Measurements from ENCODE around the gene FBXO44. TPM values are rescaled to one million over a fixed set of nuclear protein-coding genes. Genes with fewer than 3 reads are reported as not detected.
"Not testable (repeated sequence)": the region's sequence is repeated elsewhere in the genome, so short reads cannot be mapped to it uniquely, and the experiment has no call there.

Gene FBXO44
- total RNA-seq, 1 donor from 2014 or later, result 18.4 TPM

GRCh38 chr1:11640944-11641343 is 13.7 kb upstream of the FBXO44 start:
- Histone ChIP-seq H3K4me3 (no peak overlapping the region), H3K27ac (no peak overlapping the region), H3K36me3 (no peaks in the 10 kb centered on the region), H3K27me3 (ENCODE audit: low read depth) (peaks cover 20% of the 10 kb centered on the region), H3K4me1 (no peaks in the 10 kb centered on the region), H3K9me3 (no peaks in the 10 kb centered on the region)
- DNase-seq (no peak), ATAC-seq (no peak)
- intact Hi-C loops (cut with DNase I), result loop anchor here (10.0 kb wide), 1 partner anchor 396 kb away; no protein-coding TSS in a partner anchor
- no peak for TF ChIP-seq CTCF (IDR thresholded peaks at IDR 0.05)

DNA sequence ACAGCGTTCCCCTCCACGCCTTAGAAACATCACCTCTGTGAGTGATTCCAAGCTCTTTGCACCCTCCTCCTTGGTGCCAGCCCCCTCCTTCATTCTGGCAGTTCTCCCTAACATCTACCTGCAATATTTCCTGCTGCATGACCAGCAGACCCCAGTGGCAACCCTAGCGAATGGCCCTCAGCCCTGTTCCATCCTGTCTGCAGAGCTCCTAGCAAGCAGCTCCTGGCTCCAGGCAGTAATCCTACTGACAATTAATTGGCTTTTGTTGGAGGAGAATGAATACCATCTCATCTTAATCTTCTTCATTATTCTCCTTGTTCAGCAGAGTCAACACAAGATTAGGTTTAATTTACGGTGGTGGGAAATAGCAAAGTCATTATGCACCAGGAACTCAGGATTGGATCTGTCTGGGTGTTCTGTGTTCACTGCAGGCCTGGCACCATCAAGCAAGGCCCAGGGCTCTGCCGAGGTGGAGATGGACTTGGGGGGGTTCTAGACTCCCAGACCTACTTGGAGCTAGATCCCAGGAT is 12.8 kb upstream of the FBXO44 start:
- no peaks in the 10 kb centered on the region for H3K36me3 ChIP-seq
- no peak for TF ChIP-seq CTCF (IDR thresholded peaks at IDR 0.05)
- ATAC-seq (no peak), DNase-seq (no peak)
- no peak overlapping the region for H3K27ac ChIP-seq
- intact Hi-C loops (cut with DNase I), result loop anchor here (10.0 kb wide), 1 partner anchor 397 kb away; no protein-coding TSS in a partner anchor
- H3K4me3 ChIP-seq, result no peak overlapping the region
- H3K9me3 ChIP-seq, result no peaks in the 10 kb centered on the region
- peaks cover 12% of the 10 kb centered on the region for H3K27me3 ChIP-seq (ENCODE audit: low read depth)
- no peaks in the 10 kb centered on the region for H3K4me1 ChIP-seq

- peak; percentile 82 to 83 for ATAC-seq
- H3K27me3 ChIP-seq (ENCODE audit: low read depth), result peaks cover 11% of the 10 kb centered on the region
Observed at GRCh38 chr1:11642418-11643017, 12.2 kb upstream of the FBXO44 start.

GRCh38 chr1:11643782-11644181 is 10.9 kb upstream of the FBXO44 start:
- H3K4me3 ChIP-seq, result no peak overlapping the region
- no peaks in the 10 kb centered on the region for H3K9me3 ChIP-seq
- ATAC-seq (no peak), DNase-seq (no peak)
- peaks cover 14% of the 10 kb centered on the region for H3K27me3 ChIP-seq (ENCODE audit: low read depth)
- intact Hi-C loops (cut with DNase I), result loop anchor here (10.0 kb wide), 1 partner anchor 399 kb away; no protein-coding TSS in a partner anchor
- H3K36me3 ChIP-seq, result no peaks in the 10 kb centered on the region
- TF ChIP-seq CTCF (IDR thresholded peaks at IDR 0.05), result no peak
- peaks cover 7% of the 10 kb centered on the region for H3K4me1 ChIP-seq
- H3K27ac ChIP-seq, result no peak overlapping the region

More at GRCh38 chr1:11642418-11643017, 12.2 kb upstream of the FBXO44 start:
- not testable (repeated sequence) for H3K9me3 ChIP-seq, H3K36me3 ChIP-seq, H3K4me1 ChIP-seq, H3K27ac ChIP-seq, H3K4me3 ChIP-seq, DNase-seq
- TF ChIP-seq CTCF (IDR thresholded peaks at IDR 0.05), result peak; percentile 92
- intact Hi-C loops (cut with DNase I), result loop anchor here (10.0 kb wide), 1 partner anchor 398 kb away; no protein-coding TSS in a partner anchor

DNA sequence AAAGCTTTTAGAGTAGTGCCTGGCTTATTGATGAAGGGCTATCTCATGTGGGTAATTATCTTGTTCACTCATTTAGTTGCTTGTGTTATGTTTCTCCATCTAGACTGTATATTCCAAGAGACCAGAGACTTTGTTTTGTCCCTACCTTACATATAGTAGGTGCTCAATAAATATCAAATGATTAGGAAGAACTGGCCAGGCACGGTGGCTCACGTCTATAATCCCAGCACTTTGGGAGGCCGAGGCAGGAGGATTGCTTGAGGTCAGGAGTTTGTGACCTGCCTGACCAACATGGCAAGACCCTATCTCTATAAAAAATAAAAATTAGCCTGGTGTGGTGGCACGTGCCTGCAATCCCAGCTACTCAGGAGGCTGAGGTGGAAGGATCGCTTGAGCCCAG is 9.4 kb upstream of the FBXO44 start:
- Histone ChIP-seq H3K4me1 (peaks cover 21% of the 10 kb centered on the region), H3K9me3 (no peaks in the 10 kb centered on the region), H3K27me3 (ENCODE audit: low read depth) (peaks cover 25% of the 10 kb centered on the region), H3K4me3 (no peak overlapping the region), H3K27ac (no peak overlapping the region), H3K36me3 (no peaks in the 10 kb centered on the region)
- no peak for TF ChIP-seq CTCF (IDR thresholded peaks at IDR 0.05)
- DNase-seq (no peak), ATAC-seq (no peak)
- intact Hi-C loops (cut with DNase I), result loop anchor here (10.0 kb wide), 1 partner anchor 400 kb away; no protein-coding TSS in a partner anchor
